ENCODE measurements around the gene PCDHGC3.

Gene PCDHGC3

GRCh38 chr5:141477815-141478214 is 2.0 kb downstream of the PCDHGC3 start:
- H3K4me3 ChIP-seq (ENCODE audit: low read length), result peak overlapping the region; percentile 91

GRCh38 chr5:141478321-141478945 is 2.7 kb downstream of the PCDHGC3 start:
- DNase-seq (ENCODE audit: low read depth), result peak; percentile 56
- peak; percentile 40 for TF ChIP-seq CTCF (conservative IDR thresholded peaks at IDR 0.05; ENCODE audit: low read length)
- H3K4me3 ChIP-seq (ENCODE audit: low read length), result peak overlapping the region; percentile 91

More at GRCh38 chr5:141477815-141478214, 2.0 kb downstream of the PCDHGC3 start:
- no peak for DNase-seq (ENCODE audit: low read depth)
- no peak for TF ChIP-seq CTCF (conservative IDR thresholded peaks at IDR 0.05; ENCODE audit: low read length)

GRCh38 chr5:141479776-141480175 is 4.0 kb downstream of the PCDHGC3 start:
- no peak for TF ChIP-seq CTCF (conservative IDR thresholded peaks at IDR 0.05; ENCODE audit: low read length)
- peak; percentile 48 for DNase-seq (ENCODE audit: low read depth)
- no peak overlapping the region for H3K4me3 ChIP-seq (ENCODE audit: low read length)

- TF ChIP-seq CTCF (conservative IDR thresholded peaks at IDR 0.05; ENCODE audit: low read length), result no peak
- no peak overlapping the region for H3K4me3 ChIP-seq (ENCODE audit: low read length)
- no peak for DNase-seq (ENCODE audit: low read depth)
Measured at GRCh38 chr5:141483902-141484301, 8.1 kb downstream of the PCDHGC3 start.

GRCh38 chr5:141484310-141484640 is 8.5 kb downstream of the PCDHGC3 start:
- no peak for TF ChIP-seq CTCF (conservative IDR thresholded peaks at IDR 0.05; ENCODE audit: low read length)
- peak overlapping the region; percentile 40 for H3K4me3 ChIP-seq (ENCODE audit: low read length)
- no peak for DNase-seq (ENCODE audit: low read depth)

- TF ChIP-seq CTCF (conservative IDR thresholded peaks at IDR 0.05; ENCODE audit: low read length), result no peak
- no peak for DNase-seq (ENCODE audit: low read depth)
- peak within 1 kb of the TSS; percentile 40 for H3K4me3 ChIP-seq (ENCODE audit: low read length)
Measured at GRCh38 chr5:141484641-141485311, 9.0 kb downstream of the PCDHGC3 start, which contains the start of gene PCDHGC4. TSS of gene PCDHGC4 (plus strand) at chr5:141485030. CDS start at chr5:141485174, 144 bp downstream.
